WTC11 (cell line): ENCODE data around the gene HEBP1.

Experiments used
- ATF2 ChIP-seq: sonication (generic); formaldehyde crosslinking; IDR thresholded peaks from 2 replicates; pipeline ENCODE4 v1.8.1; 2022; ENCODE audit warnings: low read depth, missing genetic modification reagents, borderline replicate concordance
- CREM ChIP-seq: sonication (generic); formaldehyde crosslinking; IDR thresholded peaks from 2 replicates; pipeline ENCODE4 v1.8.1; 2022; ENCODE audit warnings: mild to moderate bottlenecking, missing genetic modification reagents, moderate library complexity
- CTCF ChIP-seq: fragments of 200-600 bp; IDR thresholded peaks from 2 replicates; pipeline ENCODE4 v1.8.0; 2022; ENCODE audit warnings: antibody characterized with exemption
- MAX ChIP-seq: sonication (generic); formaldehyde crosslinking; IDR thresholded peaks from 2 replicates; pipeline ENCODE4 v1.8.0; 2022; ENCODE audit warnings: mild to moderate bottlenecking, missing genetic modification reagents
- SMAD4 ChIP-seq: sonication (generic); formaldehyde crosslinking; IDR thresholded peaks from 2 replicates; pipeline ENCODE4 v1.8.0; 2022; ENCODE audit warnings: mild to moderate bottlenecking, missing genetic modification reagents
- ZNF138 ChIP-seq: sonication (generic); formaldehyde crosslinking; conservative IDR thresholded peaks from 2 replicates; pipeline ENCODE4 v1.8.1; 2022; ENCODE audit warnings: mild to moderate bottlenecking, moderate library complexity, missing genetic modification reagents

GRCh38 chr12:12990700-12991468 lies 9.2 kb downstream of the HEBP1 start:
- no peak for TF ChIP-seq CREM (CRISPR knock-in tag)
- TF ChIP-seq CTCF: no peak
- TF ChIP-seq MAX (CRISPR knock-in tag): no peak
- TF ChIP-seq SMAD4: no peak
- TF ChIP-seq ZNF138 (CRISPR knock-in tag): no peak
- TF ChIP-seq ATF2: no peak
